ENCODE data around the gene RPN2. TPM values are rescaled to one million over a fixed set of nuclear protein-coding genes. Genes with fewer than 3 reads are reported as not detected.

The RPN2 gene
- polyA plus RNA-seq, 6 donors from 2014 or later: 190 to 343 (median 199) TPM

DNA sequence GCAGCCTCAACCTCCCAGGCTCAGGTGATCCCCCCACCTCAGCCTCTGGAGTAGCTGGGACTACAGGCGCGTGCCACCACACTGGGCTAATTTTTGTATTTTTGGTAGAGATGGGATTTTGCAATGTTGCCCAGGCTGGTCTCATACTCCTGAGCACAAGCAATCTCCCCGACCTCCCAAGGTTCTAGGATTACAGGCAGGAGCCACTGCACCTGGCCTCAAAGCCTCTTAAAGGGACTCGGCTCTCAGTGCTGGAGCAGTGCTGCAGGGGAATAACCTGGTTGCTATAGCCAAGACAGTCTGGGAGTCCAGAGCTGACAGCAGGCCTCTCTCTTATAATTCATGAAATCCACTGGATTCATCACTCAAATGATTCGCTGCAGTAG is 65.4 kb downstream of the RPN2 start:
- Mint-ChIP-seq H3K27me3 (no peaks in the 10 kb centered on the region), H3K4me1 (no peaks in the 10 kb centered on the region), H3K4me3 (no peak overlapping the region), H3K27ac (peak overlapping the region in 2 of 6 donors; percentile 28 to 67), H3K36me3 (peaks cover 4 to 36% of the 10 kb centered on the region in 2 donors), H3K9me3 (no peaks in the 10 kb centered on the region)
- DNase-seq (no peak), ATAC-seq (ENCODE audit: low read depth in 2 of 2) (no peak)

DNA sequence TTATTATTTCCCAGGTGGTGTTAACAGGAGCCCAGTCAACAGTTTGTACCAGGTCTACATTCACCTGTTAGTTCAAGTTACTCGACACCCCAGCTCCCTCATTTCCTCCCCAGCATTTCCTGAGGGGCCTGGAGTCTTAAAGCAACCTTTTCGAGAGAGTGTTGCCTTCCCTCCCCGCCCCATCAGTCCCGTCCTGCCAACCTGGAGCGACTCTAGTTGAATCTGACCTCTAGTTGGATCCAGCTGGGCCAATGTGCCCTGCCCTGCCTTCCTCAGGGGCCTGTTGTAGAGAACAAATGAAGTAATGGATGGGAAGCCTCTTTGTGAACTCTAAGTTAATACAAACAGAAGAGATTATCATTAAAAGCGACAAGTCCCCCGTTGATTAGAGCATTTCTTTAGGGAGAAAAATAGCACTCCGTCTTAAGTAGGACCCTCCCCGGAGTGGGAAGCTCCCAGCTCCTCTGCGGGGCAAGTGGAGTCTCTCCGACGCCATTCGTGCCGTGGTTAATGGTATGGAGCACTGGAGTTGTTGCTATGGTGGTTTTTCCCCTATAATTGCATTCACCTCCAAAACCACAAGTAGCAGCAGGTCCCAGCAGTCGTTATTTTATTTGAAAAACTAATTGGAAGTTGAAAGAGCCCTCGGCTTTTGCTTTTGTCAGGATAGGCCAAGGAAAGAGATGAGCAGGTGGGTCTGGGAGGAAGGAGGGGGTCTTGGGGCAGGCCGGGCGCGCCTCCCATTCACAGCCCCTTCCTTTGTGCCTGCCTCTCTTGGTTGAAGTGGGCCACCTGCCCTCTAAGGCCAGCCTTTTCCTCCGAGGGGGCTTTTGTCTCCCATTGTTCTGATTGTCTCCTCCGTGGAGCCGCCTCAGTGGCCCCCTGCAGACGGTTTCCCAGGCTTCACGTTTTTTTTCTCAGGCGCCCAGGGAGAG is 66.4 kb downstream of the RPN2 start:
- H3K36me3 Mint-ChIP-seq: peaks cover 4 to 29% of the 10 kb centered on the region in 2 donors
- H3K4me1 Mint-ChIP-seq: no peaks in the 10 kb centered on the region
- no peaks in the 10 kb centered on the region for H3K9me3 Mint-ChIP-seq
- H3K27me3 Mint-ChIP-seq: no peaks in the 10 kb centered on the region
- no peak for DNase-seq
- H3K27ac Mint-ChIP-seq: peak overlapping the region in 1 of 6 donors; percentile 14
- no peak for ATAC-seq (ENCODE audit: low read depth in 2 of 2)
- H3K4me3 Mint-ChIP-seq: no peak overlapping the region

DNA sequence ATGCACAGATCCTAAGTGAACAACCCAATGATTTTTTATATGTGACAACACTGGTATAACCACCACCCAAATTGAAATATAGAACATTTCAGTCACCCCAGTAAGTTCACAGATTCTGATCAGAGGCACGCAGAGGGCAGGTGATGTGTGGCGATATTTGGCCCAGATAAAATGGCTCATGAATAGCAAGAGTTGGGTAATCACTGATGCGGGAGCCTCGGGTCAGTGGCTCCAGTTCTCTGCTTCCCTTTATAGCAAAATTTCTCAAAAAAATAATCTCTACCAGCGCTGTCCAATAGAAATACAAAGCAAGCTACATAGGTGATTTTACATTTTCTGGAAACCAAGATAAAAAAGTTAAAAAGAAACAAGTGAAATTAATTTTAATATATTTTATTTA is 67.6 kb downstream of the RPN2 start:
- ATAC-seq (ENCODE audit: low read depth in 2 of 2) (no peak), DNase-seq (no peak)
- Mint-ChIP-seq H3K4me3 (no peak overlapping the region), H3K4me1 (no peaks in the 10 kb centered on the region), H3K27me3 (no peaks in the 10 kb centered on the region), H3K36me3 (peaks cover 0 to 17% of the 10 kb centered on the region in 2 donors), H3K27ac (peak overlapping the region in 2 of 6 donors; percentile 62 to 82), H3K9me3 (no peaks in the 10 kb centered on the region)

DNA sequence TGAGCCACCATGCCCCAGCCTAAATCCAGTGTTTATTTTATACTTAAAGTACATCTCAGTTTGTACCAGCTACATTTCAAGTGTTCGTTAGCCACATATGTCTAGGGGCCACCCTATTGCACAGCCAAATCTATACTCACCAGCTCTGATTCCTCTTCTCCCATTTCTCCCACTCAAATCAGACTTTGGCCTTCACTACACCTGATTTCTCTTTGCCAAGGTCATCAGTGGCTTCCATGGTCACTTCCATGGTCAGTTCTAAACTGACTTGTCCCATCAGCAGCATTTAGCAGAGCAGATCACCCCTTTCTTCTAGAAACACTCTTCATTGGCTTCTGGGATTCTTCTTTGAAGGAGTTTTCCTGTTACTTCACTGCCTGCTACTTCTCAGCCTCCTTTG is 68.4 kb downstream of the RPN2 start:
- H3K27me3 Mint-ChIP-seq: no peaks in the 10 kb centered on the region
- no peak overlapping the region for H3K4me3 Mint-ChIP-seq
- no peak for DNase-seq
- peak overlapping the region in 2 of 6 donors; percentile 64 to 91 for H3K27ac Mint-ChIP-seq
- H3K36me3 Mint-ChIP-seq: peaks cover 0 to 13% of the 10 kb centered on the region in 2 donors
- H3K9me3 Mint-ChIP-seq: no peaks in the 10 kb centered on the region
- no peaks in the 10 kb centered on the region for H3K4me1 Mint-ChIP-seq
- no peak for ATAC-seq (ENCODE audit: low read depth in 2 of 2)

DNA sequence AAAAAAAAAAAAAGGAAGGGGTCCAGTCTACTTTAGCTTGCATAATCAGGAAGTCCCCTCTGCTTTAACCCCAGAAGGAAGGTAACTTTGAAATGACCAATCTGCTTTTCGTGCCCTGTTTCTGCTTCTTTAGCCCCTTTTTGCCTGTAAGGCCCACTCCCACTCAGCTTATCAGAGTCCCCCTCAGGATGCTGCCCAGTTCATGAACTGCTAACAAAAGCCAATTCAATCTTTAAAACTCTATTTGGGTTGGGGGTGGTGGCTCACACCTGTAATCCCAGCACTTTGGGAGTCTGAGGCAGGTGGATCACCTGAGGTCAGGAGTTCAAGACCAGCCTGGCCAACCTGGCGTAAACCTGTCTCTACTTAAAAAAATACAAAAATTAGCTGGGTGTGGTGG is 70.2 kb downstream of the RPN2 start:
- Mint-ChIP-seq H3K4me3 (no peak overlapping the region), H3K36me3 (no peaks in the 10 kb centered on the region), H3K27ac (peak overlapping the region in 1 of 6 donors; percentile 60), H3K27me3 (peaks cover 0 to 4% (median 0%) of the 10 kb centered on the region in 3 donors), H3K4me1 (no peaks in the 10 kb centered on the region), H3K9me3 (peaks cover 0 to 2% (median 0%) of the 10 kb centered on the region in 7 donors)
- ATAC-seq (ENCODE audit: low read depth in 2 of 2): no peak
- no peak for DNase-seq

DNA sequence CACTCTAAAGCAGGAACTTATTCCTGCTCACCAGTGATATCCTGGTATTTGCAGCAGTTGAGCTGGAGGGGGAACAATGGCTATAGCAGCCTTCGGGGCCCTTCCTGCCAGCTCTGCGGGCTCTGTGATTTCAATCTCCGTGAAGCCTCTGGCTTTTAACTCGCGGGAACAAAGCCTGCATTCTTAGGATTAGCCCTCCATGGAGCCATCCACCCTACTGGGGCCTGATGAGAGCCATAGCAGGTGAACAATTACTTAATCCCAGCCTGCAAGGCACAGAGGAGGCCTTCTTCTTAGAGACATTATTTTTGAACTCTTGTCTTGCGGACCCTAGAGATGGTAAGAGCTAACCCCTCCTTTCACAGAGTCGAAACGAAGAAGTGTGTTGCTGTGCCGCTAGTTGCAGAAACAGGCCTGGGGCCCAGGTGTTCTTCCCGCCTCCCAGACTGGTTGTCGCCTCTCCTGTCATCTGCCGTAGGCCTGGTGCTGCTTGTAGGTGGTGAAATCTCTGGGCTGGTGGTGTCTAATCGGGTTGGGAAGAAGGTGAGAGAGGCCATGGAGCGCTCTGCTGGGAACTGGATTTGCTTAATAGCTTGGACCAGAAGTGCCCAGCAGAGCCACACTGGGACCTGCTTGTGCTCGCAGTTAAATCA is 72.8 kb downstream of the RPN2 start:
- DNase-seq (no peak), ATAC-seq (ENCODE audit: low read depth in 2 of 2) (no peak)
- Mint-ChIP-seq H3K36me3 (no peaks in the 10 kb centered on the region), H3K27me3 (peaks cover 0 to 5% (median 0%) of the 10 kb centered on the region in 3 donors), H3K27ac (peak overlapping the region in 3 of 6 donors; percentile 32 to 69 (median 42)), H3K9me3 (peaks cover 0 to 6% (median 0%) of the 10 kb centered on the region in 7 donors), H3K4me1 (no peaks in the 10 kb centered on the region), H3K4me3 (peak overlapping the region in 1 of 8 donors; percentile 15)

DNA sequence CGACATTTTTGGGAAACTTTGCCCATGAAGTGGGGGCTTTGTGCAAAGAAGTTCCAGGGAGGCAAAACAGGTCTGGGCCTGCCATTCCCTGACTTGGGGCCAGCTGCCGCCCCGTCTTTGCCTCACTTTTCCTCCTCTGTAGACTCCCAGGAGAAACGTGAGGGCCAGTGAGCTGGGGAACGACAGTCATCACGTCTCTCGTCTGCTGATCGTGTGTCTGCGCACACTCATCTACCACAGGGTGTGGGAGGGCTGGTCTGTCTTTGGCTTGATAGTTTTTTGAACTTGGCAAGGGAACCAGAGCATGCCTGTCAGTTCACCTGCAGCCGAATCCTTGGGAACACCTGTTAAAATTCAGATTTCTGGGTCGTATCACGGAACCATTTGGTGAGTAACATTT is 74.0 kb downstream of the RPN2 start:
- H3K4me3 Mint-ChIP-seq: no peak overlapping the region
- no peaks in the 10 kb centered on the region for H3K36me3 Mint-ChIP-seq
- H3K27me3 Mint-ChIP-seq: peaks cover 0 to 5% (median 0%) of the 10 kb centered on the region in 3 donors
- no peaks in the 10 kb centered on the region for H3K4me1 Mint-ChIP-seq
- no peak overlapping the region for H3K27ac Mint-ChIP-seq
- no peak for ATAC-seq (ENCODE audit: low read depth in 2 of 2)
- DNase-seq: no peak
- peaks cover 0 to 6% (median 0%) of the 10 kb centered on the region in 7 donors for H3K9me3 Mint-ChIP-seq

DNA sequence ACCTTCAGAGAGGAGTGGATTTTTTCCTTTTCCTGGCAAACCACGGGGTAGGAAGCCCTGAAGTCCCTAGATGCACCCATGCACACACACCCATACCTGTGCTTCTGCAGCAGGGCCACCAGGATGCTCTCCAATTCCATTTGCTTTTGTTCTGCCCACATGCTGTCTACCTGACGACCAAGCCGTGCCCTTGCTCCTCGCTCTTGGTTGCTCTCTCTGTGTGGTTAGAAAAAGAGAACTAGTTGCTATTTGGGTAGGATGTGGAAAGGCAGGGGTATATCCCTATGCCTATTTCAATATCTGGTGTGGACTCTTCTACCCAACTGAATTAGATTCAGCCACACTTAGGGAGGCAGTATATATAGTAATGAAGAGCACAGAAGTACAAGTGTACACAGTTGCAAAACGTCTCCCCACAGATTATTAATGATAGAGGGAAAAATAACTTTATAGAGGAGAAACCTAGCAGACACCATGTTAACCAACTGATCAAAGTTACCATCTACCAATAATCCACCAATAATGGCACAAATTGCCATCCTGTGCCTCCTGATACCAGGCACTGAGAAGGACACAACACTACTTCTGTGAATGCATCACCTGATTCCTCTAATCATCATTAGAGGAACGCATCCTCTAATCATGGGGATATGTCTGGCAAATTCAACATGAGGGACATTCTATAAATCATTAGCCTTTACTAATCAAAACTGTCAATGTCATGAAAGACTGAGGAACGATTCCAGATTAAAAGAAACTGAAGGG is 75.2 kb downstream of the RPN2 start:
- Mint-ChIP-seq H3K27ac (no peak overlapping the region), H3K36me3 (no peaks in the 10 kb centered on the region), H3K4me3 (no peak overlapping the region), H3K27me3 (peaks cover 0 to 5% (median 0%) of the 10 kb centered on the region in 3 donors), H3K4me1 (no peaks in the 10 kb centered on the region), H3K9me3 (peaks cover 0 to 6% (median 0%) of the 10 kb centered on the region in 7 donors)
- ATAC-seq (ENCODE audit: low read depth in 2 of 2) (peak in 1 of 2 donors; percentile 35), DNase-seq (no peak)

DNA sequence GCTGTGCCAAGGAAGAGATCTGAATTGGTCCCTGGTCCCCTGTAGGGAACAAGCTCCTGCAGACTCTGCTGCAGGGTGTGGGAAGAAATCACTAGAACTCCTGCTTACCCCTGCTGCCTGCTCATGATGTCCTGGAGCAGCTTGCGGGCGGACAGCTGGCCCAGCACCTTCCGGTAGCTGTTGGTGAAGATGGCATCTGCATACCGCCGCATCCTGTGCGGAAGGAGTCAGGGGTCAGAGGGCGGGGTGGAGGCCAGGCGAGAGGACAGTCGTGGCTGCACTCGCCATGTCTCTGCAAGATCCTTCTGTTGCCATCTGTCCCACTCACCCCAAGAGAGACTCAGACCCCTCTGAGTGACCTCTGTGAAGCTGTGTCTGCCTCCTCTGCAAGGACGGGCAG is 77.2 kb downstream of the RPN2 start:
- H3K9me3 Mint-ChIP-seq: peaks cover 0 to 6% (median 0%) of the 10 kb centered on the region in 7 donors
- no peaks in the 10 kb centered on the region for H3K36me3 Mint-ChIP-seq
- peaks cover 0 to 21% (median 7%) of the 10 kb centered on the region in 3 donors for H3K27me3 Mint-ChIP-seq
- H3K4me3 Mint-ChIP-seq: no peak overlapping the region
- no peak for DNase-seq
- H3K27ac Mint-ChIP-seq: peak overlapping the region in 1 of 6 donors; percentile 82
- no peaks in the 10 kb centered on the region for H3K4me1 Mint-ChIP-seq
- ATAC-seq (ENCODE audit: low read depth in 2 of 2): no peak

DNA sequence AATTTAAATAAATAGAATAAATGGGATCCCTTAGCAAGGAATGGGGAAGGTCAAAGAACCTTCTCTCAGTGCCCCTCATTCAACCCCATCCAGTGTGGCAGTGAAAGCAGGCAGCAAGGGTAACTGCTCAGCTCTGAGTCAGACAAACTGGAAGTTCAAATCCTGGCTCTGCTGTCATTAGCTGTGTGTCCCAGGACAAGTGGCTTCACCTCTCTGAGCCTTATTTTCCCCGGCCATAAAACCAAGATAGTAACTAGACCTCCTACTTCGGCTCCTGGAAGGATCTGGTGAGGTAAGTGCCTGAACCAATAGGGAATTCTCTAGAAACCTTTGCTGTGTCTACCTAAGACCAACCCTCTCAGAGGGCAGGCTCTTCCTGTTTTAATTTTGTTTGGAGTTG is 78.4 kb downstream of the RPN2 start:
- Mint-ChIP-seq H3K9me3 (peaks cover 0 to 6% (median 0%) of the 10 kb centered on the region in 7 donors), H3K4me3 (no peak overlapping the region), H3K27me3 (peaks cover 3 to 32% (median 18%) of the 10 kb centered on the region in 3 donors), H3K27ac (no peak overlapping the region), H3K4me1 (no peaks in the 10 kb centered on the region), H3K36me3 (no peaks in the 10 kb centered on the region)
- no peak for ATAC-seq (ENCODE audit: low read depth in 2 of 2)
- DNase-seq: no peak

DNA sequence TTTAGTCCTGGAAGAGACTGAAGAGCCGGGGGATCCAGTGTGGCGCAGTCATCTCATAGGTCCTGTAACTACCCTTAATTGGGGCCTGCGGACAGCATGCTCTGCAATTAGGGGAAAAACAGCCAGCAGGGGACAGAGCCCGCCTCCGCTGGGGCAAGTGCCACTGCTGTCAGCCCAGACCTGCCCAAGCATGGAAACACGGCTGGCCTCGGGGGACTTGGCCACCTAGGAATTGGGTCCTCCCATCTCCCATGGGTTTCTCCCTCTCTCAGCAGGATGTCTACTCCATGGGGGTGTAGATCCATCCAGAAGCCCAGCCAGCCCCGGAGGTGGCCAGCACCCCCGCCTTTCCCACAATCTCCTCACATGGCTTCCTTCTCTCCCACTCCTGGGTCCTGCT is 78.9 kb downstream of the RPN2 start:
- DNase-seq (no peak), ATAC-seq (ENCODE audit: low read depth in 2 of 2) (no peak)
- H3K4me3 Mint-ChIP-seq: no peak overlapping the region
- H3K36me3 Mint-ChIP-seq: no peaks in the 10 kb centered on the region
- peaks cover 4 to 34% (median 18%) of the 10 kb centered on the region in 3 donors for H3K27me3 Mint-ChIP-seq
- H3K4me1 Mint-ChIP-seq: no peaks in the 10 kb centered on the region
- peaks cover 0 to 6% (median 0%) of the 10 kb centered on the region in 7 donors for H3K9me3 Mint-ChIP-seq
- peak overlapping the region in 1 of 6 donors; percentile 76 for H3K27ac Mint-ChIP-seq

DNA sequence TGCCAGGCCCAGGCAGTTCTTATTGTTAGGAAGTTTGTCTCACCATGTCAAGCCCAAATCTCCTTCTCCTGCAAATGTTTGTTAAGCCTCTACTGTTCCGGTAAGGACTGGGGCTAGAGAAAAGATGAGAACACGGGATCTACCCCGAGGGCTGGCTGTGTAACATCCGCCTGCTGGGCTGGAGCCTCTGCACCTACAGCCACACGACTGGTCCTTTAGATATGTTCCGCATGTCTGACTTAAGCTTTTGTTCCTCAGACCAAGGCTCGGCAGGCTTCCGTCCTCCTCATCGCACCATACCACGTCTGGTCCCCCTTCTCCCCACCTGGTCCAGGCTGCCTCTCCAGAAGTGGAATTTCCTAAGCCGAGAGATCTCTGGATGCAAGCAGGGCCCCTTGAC is 79.9 kb downstream of the RPN2 start:
- H3K36me3 Mint-ChIP-seq: no peaks in the 10 kb centered on the region
- H3K27me3 Mint-ChIP-seq: peaks cover 4 to 33% (median 18%) of the 10 kb centered on the region in 3 donors
- DNase-seq (no peak), ATAC-seq (ENCODE audit: low read depth in 2 of 2) (no peak)
- no peak overlapping the region for H3K27ac Mint-ChIP-seq
- H3K4me3 Mint-ChIP-seq: no peak overlapping the region
- no peaks in the 10 kb centered on the region for H3K4me1 Mint-ChIP-seq
- peaks cover 0 to 6% (median 0%) of the 10 kb centered on the region in 7 donors for H3K9me3 Mint-ChIP-seq

DNA sequence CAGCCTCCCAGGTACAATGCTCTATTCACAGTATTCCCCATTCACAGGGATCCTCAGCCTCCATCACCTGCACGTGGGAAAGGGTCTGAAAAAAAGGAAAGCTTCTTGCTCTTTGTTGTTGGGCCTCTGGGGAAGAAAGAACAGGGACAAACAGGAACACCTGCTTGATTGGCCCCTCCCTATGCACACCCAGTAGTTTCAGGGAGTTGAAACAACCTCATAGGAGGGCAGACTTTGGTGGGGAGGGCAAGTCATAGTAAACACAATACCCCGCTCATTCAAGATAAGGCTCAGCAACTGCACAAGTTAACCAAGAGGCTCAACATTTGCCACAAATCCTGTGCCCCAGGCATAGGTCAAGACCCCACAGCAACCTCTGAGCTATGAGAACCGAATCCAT is 80.7 kb downstream of the RPN2 start:
- H3K36me3 Mint-ChIP-seq: no peaks in the 10 kb centered on the region
- H3K27me3 Mint-ChIP-seq: peaks cover 4 to 29% (median 18%) of the 10 kb centered on the region in 3 donors
- H3K9me3 Mint-ChIP-seq: no peaks in the 10 kb centered on the region
- peak overlapping the region in 2 of 6 donors; percentile 57 to 65 for H3K27ac Mint-ChIP-seq
- peaks cover 0 to 3% (median 0%) of the 10 kb centered on the region in 3 donors for H3K4me1 Mint-ChIP-seq
- ATAC-seq (ENCODE audit: low read depth in 2 of 2) (no peak), DNase-seq (no peak)
- no peak overlapping the region for H3K4me3 Mint-ChIP-seq
